GM19438 (cell line): Measurements from ENCODE around the gene SH3BP4.

Experiments used
- ATAC-seq: cut with Tn5 transposase; IDR thresholded peaks from one replicate; pipeline ENCODE4 v1.9.1; 2021; ENCODE audit warnings: low read depth; ENCODE audit not compliant: unreplicated experiment

SH3BP4 gene

GRCh38 chr2:234979204-234980167 lies 27.7 kb downstream of the SH3BP4 start:
- ATAC-seq: no peak

DNA sequence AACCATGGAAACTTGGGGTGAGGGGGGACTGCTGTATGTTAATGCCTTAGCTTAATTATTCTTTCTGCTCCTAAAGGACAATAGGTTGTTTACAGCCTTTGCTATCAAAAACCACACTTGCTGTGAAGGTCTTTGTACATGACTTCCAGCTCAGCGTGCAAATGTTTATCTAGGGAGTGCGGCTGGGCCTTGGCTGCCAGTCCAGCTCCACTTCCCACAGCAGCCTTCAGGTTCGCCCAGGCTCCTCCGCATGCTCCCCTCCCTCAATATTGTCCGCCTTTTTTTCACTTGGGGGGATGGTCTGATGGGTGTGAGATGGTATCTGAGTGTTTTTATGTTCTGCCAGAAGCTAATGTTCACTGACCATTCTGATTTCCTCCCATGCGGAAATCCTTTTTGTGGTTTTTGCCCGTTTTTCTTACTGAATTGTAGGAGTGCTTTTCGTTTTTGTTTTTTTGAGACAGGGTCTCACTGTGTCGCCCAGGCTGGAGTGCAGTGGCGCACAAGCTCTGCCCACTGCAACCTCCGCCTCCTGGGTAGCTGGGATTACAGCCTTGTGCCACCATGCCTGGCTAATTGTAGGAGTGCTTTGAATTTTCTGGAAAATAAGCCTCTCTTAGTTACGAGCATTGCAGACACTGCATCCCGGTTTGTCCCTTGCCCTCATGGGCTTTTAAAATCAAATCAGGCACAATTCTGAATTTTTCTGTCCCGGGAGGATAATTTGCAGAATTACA lies 28.8 kb downstream of the SH3BP4 start:
- ATAC-seq: no peak

GRCh38 chr2:234981197-234982095 lies 29.6 kb downstream of the SH3BP4 start:
- ATAC-seq: no peak

DNA sequence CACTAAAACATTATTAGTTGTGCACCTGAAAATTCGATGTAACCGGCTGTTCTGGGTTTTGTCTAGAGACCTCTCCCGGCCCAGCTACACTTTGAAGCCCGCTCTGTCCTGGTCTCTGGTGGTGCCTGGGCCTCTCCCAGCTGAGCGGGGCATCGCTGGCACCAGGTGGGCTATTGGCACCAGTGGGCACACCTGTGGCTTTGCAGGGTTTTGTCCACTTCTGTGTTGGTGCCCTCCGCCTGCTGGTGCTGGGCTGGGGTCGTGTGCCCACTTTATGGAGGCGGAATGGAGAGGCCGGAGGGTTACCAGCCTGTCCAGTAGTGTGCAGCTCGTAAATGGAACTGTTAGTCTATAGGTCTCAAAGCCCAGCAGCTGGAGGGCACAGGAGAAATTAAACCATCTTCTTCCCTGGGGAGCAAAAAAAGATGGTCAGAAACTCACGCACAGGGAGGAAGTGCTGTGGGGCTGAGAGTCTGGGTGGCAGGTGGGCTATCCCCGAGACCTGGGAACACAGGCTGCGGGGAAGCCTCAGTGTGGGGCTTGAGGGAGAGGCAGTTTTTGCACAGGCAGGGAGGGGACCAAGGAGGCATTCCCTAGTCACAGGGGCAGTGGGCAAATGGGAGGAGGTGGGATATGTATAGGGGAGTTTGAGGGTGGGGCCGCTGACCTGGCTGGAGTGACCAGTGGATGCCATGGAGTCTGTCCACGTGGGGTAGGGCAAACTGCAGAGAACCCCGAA lies 30.4 kb downstream of the SH3BP4 start:
- ATAC-seq: no peak

DNA sequence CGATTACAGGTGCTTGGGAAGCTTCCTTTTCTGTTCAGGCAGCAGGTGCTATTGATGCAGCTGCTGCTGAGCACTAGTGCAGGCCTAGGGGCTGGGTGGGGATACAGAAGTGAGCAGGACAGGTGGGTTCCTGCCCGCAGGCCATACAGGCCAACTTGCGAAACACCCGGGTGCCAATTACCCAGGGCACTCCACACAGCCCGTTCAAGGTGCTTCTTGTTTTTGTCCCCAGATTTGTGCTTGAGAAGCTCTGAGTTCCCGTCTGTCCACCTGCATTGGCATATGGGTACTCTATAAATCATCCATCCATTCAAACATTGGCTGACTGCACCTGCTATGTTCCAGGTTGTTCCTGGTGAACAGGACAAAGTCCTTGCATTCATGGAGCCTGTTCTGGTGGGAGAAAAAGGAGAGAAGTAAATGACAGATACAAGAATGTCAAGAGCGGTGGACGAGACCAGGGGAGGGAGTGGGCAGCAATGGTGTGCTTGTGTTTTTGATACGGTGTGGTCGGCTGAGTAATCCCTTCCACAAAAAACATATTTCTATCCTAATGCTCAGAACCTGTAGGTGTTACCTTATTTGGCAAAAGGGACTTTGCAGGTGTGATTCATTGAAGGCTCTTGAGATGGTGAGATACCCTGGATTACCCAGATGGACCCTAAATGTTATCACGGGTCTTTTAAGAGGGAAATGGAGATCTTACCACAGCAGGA lies 31.4 kb downstream of the SH3BP4 start:
- ATAC-seq: no peak

GRCh38 chr2:234985608-234986245 lies 33.9 kb downstream of the SH3BP4 start:
- ATAC-seq: no peak

- no peak for ATAC-seq
Measured at GRCh38 chr2:234986390-234986789, 34.6 kb downstream of the SH3BP4 start.

- ATAC-seq: no peak
Measured at GRCh38 chr2:234986876-234987720, 35.3 kb downstream of the SH3BP4 start.

DNA sequence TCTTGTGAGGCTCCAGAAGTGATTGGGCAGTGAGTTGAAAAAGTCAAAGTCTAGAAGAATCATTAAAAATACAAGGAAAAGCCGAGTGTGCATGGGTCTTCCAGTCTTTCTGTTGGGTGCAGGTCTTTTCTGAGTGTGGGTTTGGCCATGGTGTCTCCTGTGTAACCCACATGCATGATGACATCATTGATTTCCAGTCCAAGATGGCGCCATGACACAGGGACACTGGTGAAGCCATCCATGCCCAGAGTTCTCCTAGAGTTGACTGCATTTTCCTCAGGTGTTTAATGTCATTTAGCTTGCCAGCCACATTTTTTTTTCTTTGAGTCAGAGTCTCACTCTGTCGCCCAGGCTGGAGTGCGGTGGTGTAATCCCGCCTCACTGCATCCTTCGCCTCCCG lies 35.9 kb downstream of the SH3BP4 start:
- no peak for ATAC-seq

DNA sequence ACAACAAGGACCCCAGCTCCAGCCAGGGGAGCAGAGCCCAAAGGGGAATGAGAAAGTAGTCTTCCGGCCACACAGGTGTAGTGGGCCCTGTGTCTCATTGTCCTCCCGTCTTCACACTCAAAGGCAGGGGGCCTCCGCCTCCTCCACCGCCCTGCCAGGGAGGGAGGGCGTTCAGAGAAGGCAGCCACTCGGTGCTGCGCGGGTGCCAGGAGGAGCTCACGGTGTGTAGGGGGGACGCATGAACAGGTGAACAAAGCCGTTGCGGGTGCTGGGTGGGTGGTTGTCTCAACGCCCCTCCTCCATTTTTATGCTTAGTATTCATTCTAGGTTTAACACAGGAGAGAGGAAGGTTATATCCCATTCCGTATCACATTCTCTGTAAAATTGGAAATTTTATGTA lies 36.7 kb downstream of the SH3BP4 start:
- ATAC-seq: no peak

DNA sequence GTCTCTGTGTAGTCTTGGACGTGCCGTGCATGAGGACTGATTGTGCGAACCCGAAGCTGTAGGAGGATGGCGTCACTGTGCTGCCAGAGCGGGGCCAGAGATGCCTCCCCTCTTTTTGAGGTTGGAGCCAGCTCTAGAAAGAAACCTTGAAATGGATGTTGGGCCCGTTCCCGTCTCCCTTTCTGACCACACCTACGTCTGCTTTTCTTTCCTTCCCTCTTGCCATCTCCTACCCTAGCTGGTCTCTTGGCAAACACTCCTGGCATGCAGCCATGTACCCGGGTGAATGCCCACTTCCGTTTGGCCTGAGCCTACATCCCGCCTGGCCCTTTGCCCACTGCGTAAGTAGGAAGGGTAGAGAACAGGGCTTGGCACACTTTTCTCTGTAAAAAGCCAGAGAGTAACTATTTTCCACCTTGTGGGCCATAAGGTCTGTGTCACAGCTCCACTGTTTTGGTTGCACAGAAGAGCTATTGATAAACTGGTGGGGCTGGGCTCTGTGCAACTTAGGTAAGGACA lies 37.4 kb downstream of the SH3BP4 start:
- no peak for ATAC-seq

GRCh38 chr2:234990300-234990699 lies 38.5 kb downstream of the SH3BP4 start:
- ATAC-seq: no peak

DNA sequence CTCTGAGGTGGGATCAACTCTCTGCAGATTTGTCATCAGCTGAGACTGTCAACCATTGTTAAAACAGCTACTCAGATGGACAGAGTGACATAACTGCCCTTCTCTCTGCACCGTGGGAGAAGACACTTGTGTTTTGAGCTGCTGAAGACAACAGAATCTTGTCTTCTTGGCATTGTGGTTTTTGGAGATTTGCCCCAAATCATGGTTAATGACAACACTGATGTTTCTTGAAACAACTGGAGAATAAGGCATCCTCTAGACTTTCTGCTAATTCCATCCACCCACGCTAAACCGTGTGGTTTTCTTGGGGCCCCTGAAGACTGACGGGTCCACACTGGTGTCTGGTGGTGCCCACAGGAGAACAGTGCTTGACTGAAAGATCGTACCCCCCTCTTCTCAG lies 39.5 kb downstream of the SH3BP4 start:
- ATAC-seq: no peak

DNA sequence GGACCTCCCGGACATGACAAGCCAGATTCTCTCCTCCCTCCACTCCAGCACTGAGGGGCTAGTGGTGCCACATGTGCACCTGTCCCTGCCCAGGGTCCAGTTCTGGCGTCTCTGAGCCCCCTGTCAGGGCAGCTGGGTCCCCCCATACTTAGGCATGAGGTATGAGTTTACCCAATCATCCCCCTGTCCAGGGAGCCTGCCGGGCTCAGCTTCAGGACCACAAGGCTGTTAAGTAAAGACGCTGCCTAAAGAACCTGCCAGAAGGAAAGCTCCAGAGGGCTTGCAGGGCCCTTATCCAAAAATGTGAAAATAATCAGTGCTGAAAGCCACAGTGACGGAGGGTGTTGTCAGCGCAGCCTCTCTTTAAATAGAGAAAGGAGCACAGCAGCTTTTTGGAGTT lies 40.0 kb downstream of the SH3BP4 start:
- no peak for ATAC-seq

- no peak for ATAC-seq
Measured at GRCh38 chr2:234992196-234992595, 40.4 kb downstream of the SH3BP4 start.

DNA sequence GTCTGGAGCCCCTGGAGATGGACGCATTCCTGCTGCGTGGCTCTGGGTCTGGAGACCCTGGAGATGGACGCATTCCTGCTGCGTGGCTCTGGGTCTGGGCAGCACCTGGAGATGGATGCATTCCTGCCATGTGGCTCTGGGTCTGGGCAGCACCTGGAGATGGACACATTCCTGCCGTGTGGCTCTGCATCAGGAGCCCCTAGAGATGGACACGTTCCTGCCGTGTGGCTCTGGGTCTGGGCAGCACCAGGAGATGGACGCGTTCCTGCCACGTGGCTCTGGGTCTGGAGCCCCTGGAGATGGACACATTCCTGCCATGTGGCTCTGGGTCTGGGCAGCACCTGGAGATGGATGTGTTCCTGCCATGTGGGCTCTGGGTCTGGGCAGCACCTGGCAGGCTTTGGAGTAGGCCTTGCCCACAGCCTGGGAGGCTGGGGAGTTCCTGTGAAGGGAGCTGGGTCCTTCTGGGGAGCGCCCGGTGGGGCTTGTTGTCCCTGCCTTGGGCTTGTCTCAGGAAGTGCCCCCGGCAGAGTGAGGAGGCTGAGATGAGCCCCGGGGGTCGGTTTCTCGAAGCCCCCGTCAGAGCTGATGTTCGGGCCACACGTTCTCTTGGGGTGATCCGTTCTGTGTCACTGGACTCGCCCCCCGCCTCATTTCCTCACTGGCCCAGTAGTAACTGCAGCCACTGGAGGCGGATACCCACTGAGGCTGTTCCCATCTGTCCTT lies 41.0 kb downstream of the SH3BP4 start:
- no peak for ATAC-seq

DNA sequence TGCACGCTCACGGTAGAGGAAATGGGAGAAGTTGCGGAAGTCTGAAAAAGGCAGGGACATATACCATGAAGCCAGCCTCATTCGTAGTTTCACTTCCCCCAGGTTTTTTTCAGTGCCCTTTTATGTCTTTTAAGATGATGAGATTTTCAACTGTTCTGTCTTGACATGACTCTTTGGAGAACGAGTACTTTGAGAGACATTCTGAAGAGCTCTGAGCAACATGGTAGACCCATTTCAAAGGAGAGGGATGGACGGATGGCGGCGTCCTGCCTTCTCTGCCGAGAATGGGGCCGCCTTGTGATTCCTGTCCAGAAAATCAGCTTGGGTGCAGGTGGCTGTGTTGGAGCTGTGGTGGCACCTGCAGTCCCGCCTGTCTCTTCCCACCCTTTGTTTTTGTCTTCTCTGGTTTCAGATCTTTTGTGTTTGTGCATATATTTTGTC lies 41.7 kb downstream of the SH3BP4 start:
- no peak for ATAC-seq
